Hematopoietic multipotent progenitor cell treated with erythropoietin and hydrocortisone succinate and interleukin-3 and kit ligand, for 4 days (in vitro differentiated cells): ENCODE data around the gene STEAP3.

Experiments used
- DNase-seq: peaks from one replicate; pipeline ENCODE4 v3.0.0-alpha.2; 2015

Gene STEAP3

GRCh38 chr2:119295688-119296375, 72.2 kb downstream of the STEAP3 start:
- no peak for DNase-seq

GRCh38 chr2:119301413-119301812, 77.8 kb downstream of the STEAP3 start:
- DNase-seq = no peak

- DNase-seq = no peak
Observed at GRCh38 chr2:119304847-119305246, 81.2 kb downstream of the STEAP3 start.

- DNase-seq = no peak
Observed at GRCh38 chr2:119305497-119306195, 82.0 kb downstream of the STEAP3 start.

GRCh38 chr2:119306196-119306590, 82.6 kb downstream of the STEAP3 start:
- DNase-seq = no peak

- DNase-seq = no peak
Observed at GRCh38 chr2:119307419-119308140, 83.9 kb downstream of the STEAP3 start.

GRCh38 chr2:119308793-119309330, 85.2 kb downstream of the STEAP3 start:
- no peak for DNase-seq

- no peak for DNase-seq
Observed at GRCh38 chr2:119311371-119311770, 87.7 kb downstream of the STEAP3 start.

- DNase-seq = no peak
Observed at GRCh38 chr2:119311831-119312230, 88.2 kb downstream of the STEAP3 start.
